ENCODE results near the gene VAT1L. TPM values are rescaled to one million over a fixed set of nuclear protein-coding genes. Genes with fewer than 3 reads are reported as not detected.

VAT1L gene
- total RNA-seq, 1 experiment from 2014 or later, result 0.10 TPM

DNA sequence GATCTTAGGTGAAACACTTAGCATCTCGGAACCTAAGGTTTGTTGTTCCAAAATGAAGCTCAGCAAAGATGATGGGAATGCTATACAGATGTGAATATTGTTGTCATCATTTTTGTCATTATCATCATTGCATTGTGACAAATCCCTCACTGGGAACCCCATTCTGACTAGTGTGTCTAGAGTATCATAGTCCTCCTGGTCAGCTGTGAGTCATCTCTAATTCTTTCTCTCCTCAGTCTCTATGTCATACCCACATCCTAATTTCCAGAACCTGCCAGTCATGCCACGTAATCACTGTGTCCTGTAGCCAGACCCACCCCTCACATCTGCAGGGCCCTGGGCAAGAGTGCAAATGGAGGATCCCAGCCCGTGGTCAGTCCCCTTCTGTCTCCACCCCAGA lies 173.4 kb downstream of the VAT1L start:
- no peak overlapping the region for H3K4me3 ChIP-seq (replicated peaks in 1 of 2; ENCODE audit: low read depth in 1 of 2, low read length in 2 of 2)
- H3K27ac ChIP-seq (ENCODE audit: low read depth, low read length), result no peak overlapping the region
- H3K9ac ChIP-seq (ENCODE audit: low read length), result no peak overlapping the region
- POLR2A ChIA-PET, result no interaction called here
- intact Hi-C loops (cut with micrococcal nuclease), result no loop called here
- BruUV-seq (replicated peaks), result no TSS peak
- H3K79me2 ChIP-seq (ENCODE audit: insufficient read depth, low read length), result no peaks in the 10 kb centered on the region
- H4K20me1 ChIP-seq (ENCODE audit: insufficient read depth), result no peaks in the 10 kb centered on the region
- CTCF ChIA-PET, result interaction anchor here (0.9 kb wide), 1 partner anchor 10 kb away, joined by 3 read pairs; no protein-coding TSS in a partner anchor
- TF ChIP-seq, protein P1, sequence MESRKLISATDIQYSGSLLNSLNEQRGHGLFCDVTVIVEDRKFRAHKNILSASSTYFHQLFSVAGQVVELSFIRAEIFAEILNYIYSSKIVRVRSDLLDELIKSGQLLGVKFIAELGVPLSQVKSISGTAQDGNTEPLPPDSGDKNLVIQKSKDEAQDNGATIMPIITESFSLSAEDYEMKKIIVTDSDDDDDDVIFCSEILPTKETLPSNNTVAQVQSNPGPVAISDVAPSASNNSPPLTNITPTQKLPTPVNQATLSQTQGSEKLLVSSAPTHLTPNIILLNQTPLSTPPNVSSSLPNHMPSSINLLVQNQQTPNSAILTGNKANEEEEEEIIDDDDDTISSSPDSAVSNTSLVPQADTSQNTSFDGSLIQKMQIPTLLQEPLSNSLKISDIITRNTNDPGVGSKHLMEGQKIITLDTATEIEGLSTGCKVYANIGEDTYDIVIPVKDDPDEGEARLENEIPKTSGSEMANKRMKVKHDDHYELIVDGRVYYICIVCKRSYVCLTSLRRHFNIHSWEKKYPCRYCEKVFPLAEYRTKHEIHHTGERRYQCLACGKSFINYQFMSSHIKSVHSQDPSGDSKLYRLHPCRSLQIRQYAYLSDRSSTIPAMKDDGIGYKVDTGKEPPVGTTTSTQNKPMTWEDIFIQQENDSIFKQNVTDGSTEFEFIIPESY (IDR thresholded peaks at IDR 0.05; ENCODE audit: extremely low read depth, insufficient replicate concordance, low read length), result no peak
- TF ChIP-seq ZNF274 (IDR thresholded peaks at IDR 0.05; ENCODE audit: low read depth, low read length) (no peak), CBX3 (IDR thresholded peaks at IDR 0.05; ENCODE audit: low read depth) (no peak), EZH2 (IDR thresholded peaks at IDR 0.05) (no peak), ELF1 (IDR thresholded peaks at IDR 0.05; ENCODE audit: borderline replicate concordance, low read depth) (no peak), RAD21 (IDR thresholded peaks at IDR 0.05; ENCODE audit: low read depth) (no peak), SRF (IDR thresholded peaks at IDR 0.05; ENCODE audit: low read depth) (no peak), JUND (IDR thresholded peaks at IDR 0.05) (no peak), FOSL1 (IDR thresholded peaks at IDR 0.05; ENCODE audit: low read depth) (no peak), SIN3A (IDR thresholded peaks at IDR 0.05; ENCODE audit: low read depth) (no peak), CEBPB (IDR thresholded peaks at IDR 0.05; ENCODE audit: low read depth) (no peak), ATF3 (IDR thresholded peaks at IDR 0.05) (no peak), TCF7L2 (IDR thresholded peaks at IDR 0.05; ENCODE audit: borderline replicate concordance, extremely low read depth, insufficient read depth, insufficient read length) (no peak), EZH2phosphoT487 (IDR thresholded peaks at IDR 0.05; ENCODE audit: borderline replicate concordance) (no peak), YY1 (IDR thresholded peaks at IDR 0.05; ENCODE audit: extremely low read depth, insufficient replicate concordance, low read depth, low read length) (no peak), EGR1 (IDR thresholded peaks at IDR 0.05; ENCODE audit: low read depth) (no peak), POLR2A (IDR thresholded peaks at IDR 0.05; ENCODE audit: borderline replicate concordance, extremely low read depth, insufficient read depth, insufficient read length) (no peak), POLR2AphosphoS5 (IDR thresholded peaks at IDR 0.05; ENCODE audit: low read depth, low read length) (no peak)
- TF ChIP-seq, protein P2, sequence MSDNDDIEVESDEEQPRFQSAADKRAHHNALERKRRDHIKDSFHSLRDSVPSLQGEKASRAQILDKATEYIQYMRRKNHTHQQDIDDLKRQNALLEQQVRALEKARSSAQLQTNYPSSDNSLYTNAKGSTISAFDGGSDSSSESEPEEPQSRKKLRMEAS (IDR thresholded peaks at IDR 0.05), result no peak
- TF ChIP-seq, protein P3, sequence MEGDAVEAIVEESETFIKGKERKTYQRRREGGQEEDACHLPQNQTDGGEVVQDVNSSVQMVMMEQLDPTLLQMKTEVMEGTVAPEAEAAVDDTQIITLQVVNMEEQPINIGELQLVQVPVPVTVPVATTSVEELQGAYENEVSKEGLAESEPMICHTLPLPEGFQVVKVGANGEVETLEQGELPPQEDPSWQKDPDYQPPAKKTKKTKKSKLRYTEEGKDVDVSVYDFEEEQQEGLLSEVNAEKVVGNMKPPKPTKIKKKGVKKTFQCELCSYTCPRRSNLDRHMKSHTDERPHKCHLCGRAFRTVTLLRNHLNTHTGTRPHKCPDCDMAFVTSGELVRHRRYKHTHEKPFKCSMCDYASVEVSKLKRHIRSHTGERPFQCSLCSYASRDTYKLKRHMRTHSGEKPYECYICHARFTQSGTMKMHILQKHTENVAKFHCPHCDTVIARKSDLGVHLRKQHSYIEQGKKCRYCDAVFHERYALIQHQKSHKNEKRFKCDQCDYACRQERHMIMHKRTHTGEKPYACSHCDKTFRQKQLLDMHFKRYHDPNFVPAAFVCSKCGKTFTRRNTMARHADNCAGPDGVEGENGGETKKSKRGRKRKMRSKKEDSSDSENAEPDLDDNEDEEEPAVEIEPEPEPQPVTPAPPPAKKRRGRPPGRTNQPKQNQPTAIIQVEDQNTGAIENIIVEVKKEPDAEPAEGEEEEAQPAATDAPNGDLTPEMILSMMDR (IDR thresholded peaks at IDR 0.05 in 2 of 3, conservative IDR thresholded peaks at IDR 0.05 in 1 of 3; ENCODE audit: borderline replicate concordance in 1 of 3, insufficient read depth in 1 of 3, low read depth in 2 of 3, low read length in 2 of 3), result no peak
- no peak overlapping the region for H3K4me2 ChIP-seq (ENCODE audit: low read length)
- peaks cover 64% of the 10 kb centered on the region for H3K27me3 ChIP-seq (ENCODE audit: insufficient read depth, low read length)
- H3K4me1 ChIP-seq (ENCODE audit: control insufficient read depth in 1 of 2, insufficient read depth in 2 of 2, low read length in 2 of 2), result no peaks in the 10 kb centered on the region
- H3K9me3 ChIP-seq (ENCODE audit: control insufficient read depth in 1 of 2, insufficient read depth in 1 of 2, low read depth in 1 of 2, low read length in 2 of 2), result no peaks in the 10 kb centered on the region
- RAD21 ChIA-PET (ENCODE audit: low non-redundant PET in 1 of 2, low total read pairs in 2 of 2, uncharacterized antibody in 2 of 2, unreplicated experiment in 2 of 2), result no interaction called here
- no peak for DNase-seq (ENCODE audit: low read depth, low spot score)
- ATAC-seq, result no peak
- no peaks in the 10 kb centered on the region for H3K9me2 ChIP-seq (ENCODE audit: insufficient read depth)
- no peaks in the 10 kb centered on the region for H3K36me3 ChIP-seq (ENCODE audit: control insufficient read depth in 1 of 2, insufficient read depth in 2 of 2, low read length in 2 of 2)
- no peak overlapping the region for H2AFZ ChIP-seq (ENCODE audit: low read depth, low read length, poor library complexity, severe bottlenecking)
